ENCODE data around the gene SLC47A2. TPM values are rescaled to one million over a fixed set of nuclear protein-coding genes. Genes with fewer than 3 reads are reported as not detected.
A peak's percentile ranks its signal among the peaks of the same experiment; 100 is the strongest.

The SLC47A2 gene
- total RNA-seq, 6 donors from 2014 or later: 0.09 TPM; not detected in 5

DNA sequence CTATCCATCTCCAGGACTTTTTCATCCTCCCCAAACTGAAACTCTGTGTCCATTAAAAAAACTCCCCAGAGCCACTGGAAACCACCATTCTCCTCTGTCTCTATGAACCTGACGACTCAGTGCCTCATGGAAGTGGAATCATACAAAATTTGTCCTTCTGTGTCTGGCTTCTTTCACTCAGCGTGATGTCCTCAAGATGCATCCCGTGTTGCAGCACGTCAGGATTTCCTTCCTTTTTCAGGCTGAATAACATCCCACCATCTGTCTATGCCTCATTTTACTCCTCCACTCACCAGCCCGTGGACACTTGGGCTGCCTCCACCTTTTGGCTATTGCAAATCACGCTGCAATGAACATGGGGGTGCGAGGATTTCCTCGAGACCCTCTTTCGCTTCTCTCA, 44.4 kb upstream of the SLC47A2 start:
- 59 to 64% methylated on average over 9 of the region's 9 CpGs for WGBS, 2 donors

DNA sequence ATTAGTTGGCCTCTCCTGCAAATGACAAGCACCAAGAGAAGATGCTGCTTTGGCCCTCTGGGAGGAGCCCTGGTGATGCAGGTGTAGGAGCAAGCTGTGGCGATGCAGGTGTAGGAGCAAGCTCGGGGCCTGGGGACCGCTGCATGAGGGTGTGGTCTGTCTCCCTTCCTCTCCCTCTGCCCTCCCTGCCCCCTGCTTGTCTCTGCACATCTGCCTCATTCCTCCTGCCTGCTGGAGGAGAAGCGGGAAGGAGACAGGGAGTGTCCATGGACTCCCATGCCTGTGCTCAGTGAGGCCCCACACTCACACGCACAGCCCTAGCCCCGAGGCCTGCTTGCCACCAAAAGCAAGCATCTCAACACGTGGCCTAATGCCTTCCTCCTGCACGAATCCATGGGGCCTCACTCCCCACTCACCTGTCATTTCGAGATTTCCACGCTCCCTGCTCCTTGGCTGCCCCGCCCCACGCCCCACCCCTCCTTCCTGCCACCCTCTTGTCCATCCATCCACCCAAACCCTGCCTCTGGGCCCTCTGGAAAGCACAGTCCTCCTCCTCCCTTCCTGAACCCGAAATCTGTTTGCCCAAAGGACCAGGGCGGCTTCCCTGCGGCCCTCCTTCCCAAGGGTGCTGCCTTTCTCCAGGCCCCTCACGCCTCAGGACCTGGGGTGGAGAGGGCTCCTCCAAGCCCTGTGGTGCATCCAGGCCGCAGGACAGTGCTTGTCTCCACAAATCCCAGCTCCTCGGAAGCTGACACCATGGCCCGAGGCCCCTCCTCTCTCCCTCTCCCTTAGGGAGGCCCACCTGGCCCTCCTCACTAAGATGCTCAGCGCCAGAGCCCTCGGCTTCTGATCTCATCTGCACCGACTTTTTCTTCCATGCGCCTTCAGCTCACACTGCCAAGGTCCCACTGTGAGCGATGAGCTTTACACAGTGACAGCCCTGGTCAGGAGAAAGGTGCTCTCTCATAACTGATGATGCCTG, 43.5 kb upstream of the SLC47A2 start:
- no peak overlapping the region for H3K4me3 ChIP-seq
- no peak for DNase-seq
- TF ChIP-seq POLR2AphosphoS5 (IDR thresholded peaks at IDR 0.05) (no peak), EP300 (IDR thresholded peaks at IDR 0.05) (no peak), POLR2A (IDR thresholded peaks at IDR 0.05) (no peak)
- TF ChIP-seq, protein P1, sequence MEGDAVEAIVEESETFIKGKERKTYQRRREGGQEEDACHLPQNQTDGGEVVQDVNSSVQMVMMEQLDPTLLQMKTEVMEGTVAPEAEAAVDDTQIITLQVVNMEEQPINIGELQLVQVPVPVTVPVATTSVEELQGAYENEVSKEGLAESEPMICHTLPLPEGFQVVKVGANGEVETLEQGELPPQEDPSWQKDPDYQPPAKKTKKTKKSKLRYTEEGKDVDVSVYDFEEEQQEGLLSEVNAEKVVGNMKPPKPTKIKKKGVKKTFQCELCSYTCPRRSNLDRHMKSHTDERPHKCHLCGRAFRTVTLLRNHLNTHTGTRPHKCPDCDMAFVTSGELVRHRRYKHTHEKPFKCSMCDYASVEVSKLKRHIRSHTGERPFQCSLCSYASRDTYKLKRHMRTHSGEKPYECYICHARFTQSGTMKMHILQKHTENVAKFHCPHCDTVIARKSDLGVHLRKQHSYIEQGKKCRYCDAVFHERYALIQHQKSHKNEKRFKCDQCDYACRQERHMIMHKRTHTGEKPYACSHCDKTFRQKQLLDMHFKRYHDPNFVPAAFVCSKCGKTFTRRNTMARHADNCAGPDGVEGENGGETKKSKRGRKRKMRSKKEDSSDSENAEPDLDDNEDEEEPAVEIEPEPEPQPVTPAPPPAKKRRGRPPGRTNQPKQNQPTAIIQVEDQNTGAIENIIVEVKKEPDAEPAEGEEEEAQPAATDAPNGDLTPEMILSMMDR (IDR thresholded peaks at IDR 0.05): no peak
- 73 to 81% methylated on average over 19 to 24 of the region's 24 CpGs for WGBS, 2 donors
- no peaks in the 10 kb centered on the region for H3K36me3 ChIP-seq
- no peaks in the 10 kb centered on the region for H3K27me3 ChIP-seq
- H3K9me3 ChIP-seq: no peaks in the 10 kb centered on the region
- ATAC-seq (ENCODE audit: low FRiP score in 2 of 2): no peak
- no peak overlapping the region for H3K27ac ChIP-seq
- H3K4me1 ChIP-seq: peaks cover 0 to 4% (median 1%) of the 10 kb centered on the region in 4 donors

More for the DNA sequence above, 44.4 kb upstream of the SLC47A2 start:
- Histone ChIP-seq H3K36me3 (no peaks in the 10 kb centered on the region), H3K4me1 (peaks cover 0 to 4% (median 1%) of the 10 kb centered on the region in 4 donors), H3K4me3 (no peak overlapping the region), H3K9me3 (no peaks in the 10 kb centered on the region), H3K27ac (no peak overlapping the region), H3K27me3 (no peaks in the 10 kb centered on the region)
- TF ChIP-seq POLR2AphosphoS5 (IDR thresholded peaks at IDR 0.05) (no peak), POLR2A (IDR thresholded peaks at IDR 0.05) (no peak), EP300 (IDR thresholded peaks at IDR 0.05) (no peak)
- TF ChIP-seq, protein P1 (IDR thresholded peaks at IDR 0.05): no peak
- ATAC-seq (ENCODE audit: low FRiP score in 2 of 2): no peak
- no peak for DNase-seq

DNA sequence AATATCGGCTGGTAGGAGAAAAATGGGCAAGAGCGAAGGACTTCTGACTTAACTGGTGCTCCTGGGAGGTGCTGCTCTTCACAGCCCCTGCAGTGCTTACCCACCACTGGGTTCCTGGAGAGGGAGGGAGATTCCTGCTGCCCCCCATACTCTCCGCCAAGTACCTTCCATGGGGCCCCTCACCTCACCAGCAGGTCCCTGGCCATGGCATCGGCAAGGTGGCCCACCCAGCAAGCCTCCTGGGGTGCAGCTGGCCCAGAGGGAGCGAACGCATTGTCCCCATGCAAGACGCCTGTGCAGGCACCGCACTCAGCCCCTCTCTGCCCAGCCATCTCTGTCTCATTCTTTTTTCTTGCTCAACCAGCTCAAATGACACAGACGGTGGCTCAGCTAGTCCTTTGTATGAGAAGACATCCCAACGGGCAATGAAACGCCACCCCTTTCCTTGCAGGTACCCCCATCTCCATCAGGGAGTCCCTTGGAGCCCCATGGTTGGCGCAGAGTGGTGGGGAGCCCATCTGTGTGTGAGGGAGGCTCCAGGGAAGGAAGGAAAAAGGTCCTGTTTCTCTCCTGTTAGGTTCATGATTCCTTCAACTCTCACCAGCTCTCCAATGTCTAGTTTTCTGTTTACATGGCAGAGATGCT, 41.3 kb upstream of the SLC47A2 start:
- Histone ChIP-seq H3K27me3 (no peaks in the 10 kb centered on the region), H3K9me3 (no peaks in the 10 kb centered on the region), H3K27ac (no peak overlapping the region), H3K4me3 (no peak overlapping the region), H3K36me3 (no peaks in the 10 kb centered on the region), H3K4me1 (peaks cover 2 to 13% (median 10%) of the 10 kb centered on the region in 4 donors)
- ATAC-seq (ENCODE audit: low FRiP score in 2 of 2) (no peak), DNase-seq (no peak)
- WGBS, 2 donors: 79 to 88% methylated on average over 11 to 12 of the region's 12 CpGs
- no peak for TF ChIP-seq POLR2A (IDR thresholded peaks at IDR 0.05)
- TF ChIP-seq POLR2AphosphoS5 (IDR thresholded peaks at IDR 0.05): no peak

DNA sequence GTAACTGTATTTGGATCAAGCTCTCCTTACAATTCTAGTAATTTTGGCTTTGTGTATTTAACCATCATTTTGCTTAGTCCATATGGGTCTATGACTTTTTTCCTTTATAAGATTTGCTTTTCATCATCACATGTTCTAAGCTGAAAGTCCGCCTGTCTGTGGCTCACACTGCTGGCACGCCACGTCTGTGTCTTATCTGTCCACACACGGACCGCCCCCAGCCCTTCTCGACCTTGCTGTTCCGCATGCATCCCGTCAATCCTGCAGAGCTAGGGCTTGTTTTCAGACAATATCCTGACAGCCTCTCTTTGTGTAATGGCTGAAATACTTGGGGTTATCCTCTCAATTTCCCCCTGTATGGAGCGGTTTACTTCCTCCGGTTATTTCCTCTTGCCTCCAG, 40.2 kb upstream of the SLC47A2 start:
- WGBS, 2 donors: 57 to 81% methylated on average over 10 of the region's 10 CpGs
- H3K4me1 ChIP-seq: peaks cover 0 to 19% (median 12%) of the 10 kb centered on the region in 4 donors
- no peak for TF ChIP-seq POLR2A (IDR thresholded peaks at IDR 0.05)
- no peak for TF ChIP-seq POLR2AphosphoS5 (IDR thresholded peaks at IDR 0.05)
- no peak for TF ChIP-seq EP300 (IDR thresholded peaks at IDR 0.05)
- TF ChIP-seq, protein P1 (IDR thresholded peaks at IDR 0.05): no peak

DNA sequence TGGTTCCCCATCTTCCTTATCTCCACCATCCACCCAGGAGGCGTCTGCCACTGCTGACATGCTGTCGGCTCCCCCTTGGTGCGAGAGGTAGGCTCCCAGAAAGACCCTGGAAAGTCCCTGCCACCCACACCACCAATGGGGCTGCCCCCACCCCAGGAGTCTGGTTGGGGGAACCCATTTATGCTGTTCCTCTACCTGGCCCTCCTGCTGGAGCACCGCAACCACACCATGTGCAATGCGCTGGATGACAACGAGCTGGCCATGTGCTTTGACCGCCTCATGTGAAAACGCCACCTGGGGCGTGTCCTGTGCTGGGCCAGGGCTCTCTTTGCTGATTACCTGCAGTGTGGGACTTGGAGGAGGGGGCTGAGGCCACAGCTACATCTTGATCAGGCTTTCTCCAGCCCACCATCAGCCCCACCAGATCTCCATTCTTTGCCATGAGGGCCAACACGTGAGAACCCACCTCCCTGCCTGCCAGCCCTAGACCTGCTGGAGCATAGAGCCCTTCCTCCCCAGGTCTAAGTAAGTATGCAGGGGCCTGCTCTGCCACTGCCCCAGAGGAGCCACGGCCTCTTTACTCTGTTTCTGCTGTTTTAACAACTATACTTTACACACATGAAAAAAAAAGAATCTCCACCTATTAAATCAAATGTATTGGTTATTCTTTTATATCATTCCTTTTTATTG, 39.6 kb upstream of the SLC47A2 start:
- Histone ChIP-seq H3K36me3 (no peaks in the 10 kb centered on the region), H3K4me3 (no peak overlapping the region), H3K9me3 (no peaks in the 10 kb centered on the region), H3K4me1 (peaks cover 0 to 19% (median 12%) of the 10 kb centered on the region in 4 donors), H3K27ac (no peak overlapping the region), H3K27me3 (no peaks in the 10 kb centered on the region)
- TF ChIP-seq POLR2A (IDR thresholded peaks at IDR 0.05) (no peak), POLR2AphosphoS5 (IDR thresholded peaks at IDR 0.05) (no peak), EP300 (IDR thresholded peaks at IDR 0.05) (no peak)
- TF ChIP-seq, protein P1 (IDR thresholded peaks at IDR 0.05): no peak
- DNase-seq: peak in 1 of 2 donors; percentile 19
- ATAC-seq (ENCODE audit: low FRiP score in 2 of 2): no peak
- WGBS, 2 donors: 89 to 92% methylated on average over 10 of the region's 11 CpGs

More for the DNA sequence above, 40.2 kb upstream of the SLC47A2 start:
- Histone ChIP-seq H3K27ac (no peak overlapping the region), H3K9me3 (no peaks in the 10 kb centered on the region), H3K27me3 (no peaks in the 10 kb centered on the region), H3K4me3 (no peak overlapping the region), H3K36me3 (no peaks in the 10 kb centered on the region)
- DNase-seq: peak in 1 of 2 donors; percentile 16
- no peak for ATAC-seq (ENCODE audit: low FRiP score in 2 of 2)
